Mucosa of descending colon (tissue), 3 donors: ENCODE data around the gene N4BP2L2. TPM values are rescaled to one million over a fixed set of nuclear protein-coding genes. Genes with fewer than 3 reads are reported as not detected.
"Not testable (repeated sequence)": the region's sequence is repeated elsewhere in the genome, so short reads cannot be mapped to it uniquely, and the experiment has no call there.

Source experiments
- ATAC-seq: fragments of 200-7000 bp; cut with Tn5 transposase; one replicate; pipeline ENCODE4 v1.9.1; 2020; ENCODE audit warnings: mild to moderate bottlenecking, moderate library complexity
- DNase-seq, 3 donors: peaks; one replicate each; pipeline ENCODE4 v3.0.0-alpha.2; 2020
- H3K36me3 ChIP-seq: fragments of 200-600 bp; one replicate; pipeline ENCODE4 v1.8.0; 2021; ENCODE audit warnings: low read depth, mild to moderate bottlenecking
- H3K4me1 ChIP-seq: fragments of 200-600 bp; one replicate; pipeline ENCODE4 v1.8.0; 2021; ENCODE audit warnings: low read depth, mild to moderate bottlenecking
- H3K4me3 ChIP-seq: fragments of 200-600 bp; one replicate; pipeline ENCODE4 v1.8.0; 2021; ENCODE audit warnings: mild to moderate bottlenecking
- H3K9me3 ChIP-seq: fragments of 200-600 bp; one replicate; pipeline ENCODE4 v1.8.0; 2021; ENCODE audit warnings: mild to moderate bottlenecking
- intact Hi-C, 2 donors: fragments of 100-400 bp; cut with DNase I in 1 of 2; cut with micrococcal nuclease in 1 of 2; formaldehyde crosslinking; loops; one replicate each; pipeline versions ENCODE4 v1.11.0 to v1.11.1; 2022; cut with DNase I, micrococcal nuclease
- total RNA-seq, 3 donors: library from RNA; stranded (reverse); fragmentation: NEBNext Ultra II Directional in 2 of 3; extraction: Animal tissue kit (Norgen Biotek cat#: 25700) in 2 of 3; gene quantifications; one replicate each; pipeline versions ENCODE4 v1.2.1 to v1.2.4, GENCODE V29; 2021 to 2023
- TF ChIP-seq, protein P1 (sequence below): fragments of 200-600 bp; IDR thresholded peaks from one replicate; pipeline ENCODE4 v1.8.0; 2022; ENCODE audit warnings: antibody characterized with exemption, mild to moderate bottlenecking
- donor health status: DM: no; HTN: no; CAD: no; lungs with moderate emphysema.
- donor health status: DM: no; HTN: no; CAD: no.
- donor health status: DM: no; HTN: yes; CAD: no.

The N4BP2L2 gene
- total RNA-seq, 3 donors from 2014 or later, result 89.1 to 160 (median 120) TPM

DNA sequence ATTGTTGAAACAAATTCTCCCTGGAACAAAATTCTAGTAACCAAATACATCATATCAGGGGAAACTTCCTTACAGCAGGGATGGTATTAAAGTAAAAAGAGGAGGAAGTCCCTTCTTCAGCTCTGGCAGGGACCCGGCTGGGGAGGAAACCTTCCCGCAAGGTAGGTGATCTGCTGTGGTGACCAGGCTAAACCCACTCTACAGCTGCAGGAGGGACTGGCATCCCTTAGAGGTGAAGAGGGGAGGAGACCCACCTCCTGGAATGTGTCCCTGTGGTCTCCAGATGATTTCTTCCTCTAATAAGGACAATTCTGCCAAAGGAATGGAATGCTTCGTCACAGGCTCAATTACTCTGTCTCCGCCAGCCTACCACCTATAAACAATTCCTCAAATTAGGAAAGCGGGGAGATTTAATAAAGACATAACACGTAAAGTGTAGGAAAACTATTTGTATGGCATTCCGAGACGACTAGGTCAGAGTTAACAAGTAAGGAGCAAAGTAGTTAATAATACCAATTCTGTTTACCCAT is 47.0 kb upstream of the N4BP2L2 start:
- intact Hi-C loops, result loop anchor here in 1 of 2 donors (5.0 kb wide), 1 partner anchor 52 kb away; no protein-coding TSS in a partner anchor
- peak overlapping the region; percentile 74 for H3K4me3 ChIP-seq
- ATAC-seq, result no peak
- TF ChIP-seq, protein P1, sequence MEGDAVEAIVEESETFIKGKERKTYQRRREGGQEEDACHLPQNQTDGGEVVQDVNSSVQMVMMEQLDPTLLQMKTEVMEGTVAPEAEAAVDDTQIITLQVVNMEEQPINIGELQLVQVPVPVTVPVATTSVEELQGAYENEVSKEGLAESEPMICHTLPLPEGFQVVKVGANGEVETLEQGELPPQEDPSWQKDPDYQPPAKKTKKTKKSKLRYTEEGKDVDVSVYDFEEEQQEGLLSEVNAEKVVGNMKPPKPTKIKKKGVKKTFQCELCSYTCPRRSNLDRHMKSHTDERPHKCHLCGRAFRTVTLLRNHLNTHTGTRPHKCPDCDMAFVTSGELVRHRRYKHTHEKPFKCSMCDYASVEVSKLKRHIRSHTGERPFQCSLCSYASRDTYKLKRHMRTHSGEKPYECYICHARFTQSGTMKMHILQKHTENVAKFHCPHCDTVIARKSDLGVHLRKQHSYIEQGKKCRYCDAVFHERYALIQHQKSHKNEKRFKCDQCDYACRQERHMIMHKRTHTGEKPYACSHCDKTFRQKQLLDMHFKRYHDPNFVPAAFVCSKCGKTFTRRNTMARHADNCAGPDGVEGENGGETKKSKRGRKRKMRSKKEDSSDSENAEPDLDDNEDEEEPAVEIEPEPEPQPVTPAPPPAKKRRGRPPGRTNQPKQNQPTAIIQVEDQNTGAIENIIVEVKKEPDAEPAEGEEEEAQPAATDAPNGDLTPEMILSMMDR, result no peak
- peaks cover 9% of the 10 kb centered on the region for H3K4me1 ChIP-seq
- H3K9me3 ChIP-seq, result no peaks in the 10 kb centered on the region
- no peaks in the 10 kb centered on the region for H3K36me3 ChIP-seq
- DNase-seq, result peak in 2 of 3 donors; percentile 14 to 32

DNA sequence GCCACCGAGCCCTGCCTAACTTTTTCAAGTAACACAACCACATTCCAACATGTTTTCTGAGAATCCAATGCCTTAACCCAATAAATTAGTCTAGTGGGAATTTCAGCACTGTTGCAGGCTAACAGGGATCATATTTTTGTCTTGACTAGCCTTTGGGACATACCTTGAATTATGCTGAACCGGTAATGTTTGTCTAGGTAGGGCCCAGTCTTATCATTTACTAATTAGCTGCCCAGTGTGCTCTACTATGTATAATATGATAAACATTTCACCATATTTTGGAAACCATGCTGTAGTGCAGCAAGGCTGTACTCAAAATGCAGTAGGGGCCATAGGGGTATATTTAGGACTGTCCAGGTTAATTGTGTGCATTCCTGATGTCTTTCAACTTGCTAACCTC is 44.4 kb upstream of the N4BP2L2 start:
- H3K4me3 ChIP-seq, result no peak overlapping the region
- H3K9me3 ChIP-seq, result peaks cover under 1% of the 10 kb centered on the region
- no peak for ATAC-seq
- intact Hi-C loops, result no loop called here
- TF ChIP-seq, protein P1, result no peak
- H3K4me1 ChIP-seq, result peaks cover 3% of the 10 kb centered on the region
- DNase-seq, result no peak
- H3K36me3 ChIP-seq, result no peaks in the 10 kb centered on the region

DNA sequence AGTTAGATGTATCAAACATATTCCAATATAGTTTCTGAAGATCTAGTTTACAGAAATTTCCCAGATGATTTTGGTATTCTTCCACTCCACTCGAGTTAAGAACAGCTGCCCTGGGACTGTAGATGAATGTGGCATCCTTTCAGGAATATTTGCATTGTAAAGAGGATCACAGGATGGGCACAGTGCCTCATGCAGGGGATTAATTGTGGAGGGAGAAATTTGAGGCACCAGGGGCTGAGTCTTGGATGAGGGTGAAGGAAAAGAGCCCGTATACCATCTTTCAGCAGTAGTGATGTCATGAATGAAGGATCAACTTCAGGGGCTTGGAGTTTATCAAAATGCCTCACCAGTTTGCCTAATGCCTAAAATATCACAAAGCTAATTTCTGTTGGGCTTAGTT is 43.7 kb upstream of the N4BP2L2 start:
- DNase-seq (no peak), ATAC-seq (no peak)
- peaks cover 7% of the 10 kb centered on the region for H3K9me3 ChIP-seq
- intact Hi-C loops, result no loop called here
- no peaks in the 10 kb centered on the region for H3K4me1 ChIP-seq
- no peaks in the 10 kb centered on the region for H3K36me3 ChIP-seq
- H3K4me3 ChIP-seq, result no peak overlapping the region
- TF ChIP-seq, protein P1, result no peak

DNA sequence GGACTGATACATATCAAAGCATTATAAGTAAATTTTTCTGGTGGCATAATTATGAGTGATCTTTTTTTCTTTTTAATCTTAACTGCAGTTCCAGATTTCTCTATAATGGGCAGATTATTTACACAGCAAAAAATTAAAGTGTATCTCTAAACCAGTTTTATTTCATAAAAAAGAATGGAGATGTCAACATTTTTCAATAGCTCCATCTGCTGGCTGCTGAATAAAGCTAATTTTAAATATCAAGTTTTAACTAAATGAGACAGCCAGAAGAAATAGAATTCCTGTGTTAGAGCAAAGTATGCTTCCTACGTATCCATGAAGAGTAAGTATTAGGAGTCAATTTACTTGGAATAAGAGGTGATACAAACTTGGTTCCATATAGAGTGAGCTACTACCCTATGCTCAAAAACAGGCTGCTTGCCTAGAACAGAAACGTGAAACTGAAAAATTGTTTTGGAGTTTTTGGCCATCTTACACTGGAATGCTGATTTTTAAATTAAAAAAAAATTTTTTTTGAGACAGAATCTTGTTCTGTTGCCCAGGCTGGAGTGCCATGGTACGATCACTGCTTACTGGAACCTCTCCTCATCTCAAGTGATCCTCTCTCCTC is 42.7 kb upstream of the N4BP2L2 start:
- ATAC-seq (no peak), DNase-seq (peak in 1 of 3 donors; percentile 9)
- Histone ChIP-seq H3K9me3 (peaks cover 8% of the 10 kb centered on the region), H3K4me1 (no peaks in the 10 kb centered on the region), H3K4me3 (no peak overlapping the region), H3K36me3 (no peaks in the 10 kb centered on the region)
- intact Hi-C loops, result no loop called here
- TF ChIP-seq, protein P1, result no peak

DNA sequence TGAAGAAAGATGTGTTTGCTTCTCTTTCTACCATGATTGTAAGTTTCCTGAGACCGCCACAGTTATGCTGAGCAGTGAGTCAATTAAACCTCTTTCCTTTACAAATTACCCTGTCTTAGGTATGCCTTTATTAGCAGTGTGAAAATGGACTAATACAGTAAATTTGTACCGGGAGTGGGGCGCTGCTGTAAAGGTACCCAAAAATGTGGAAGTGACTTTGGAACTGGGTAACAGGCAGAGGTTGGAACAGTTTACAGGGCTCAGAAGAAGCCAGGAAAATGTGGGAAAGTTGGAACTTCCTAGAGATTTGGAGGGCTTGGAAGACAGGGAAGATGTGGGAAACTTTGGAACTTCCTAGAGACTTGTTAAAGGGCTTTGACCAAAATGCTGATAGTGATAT is 38.4 kb upstream of the N4BP2L2 start:
- DNase-seq, result no peak
- no peak for ATAC-seq
- Histone ChIP-seq H3K4me1 (no peaks in the 10 kb centered on the region), H3K4me3 (no peak overlapping the region), H3K9me3 (peaks cover 8% of the 10 kb centered on the region), H3K36me3 (no peaks in the 10 kb centered on the region)
- TF ChIP-seq, protein P1, result no peak
- intact Hi-C loops, result no loop called here

DNA sequence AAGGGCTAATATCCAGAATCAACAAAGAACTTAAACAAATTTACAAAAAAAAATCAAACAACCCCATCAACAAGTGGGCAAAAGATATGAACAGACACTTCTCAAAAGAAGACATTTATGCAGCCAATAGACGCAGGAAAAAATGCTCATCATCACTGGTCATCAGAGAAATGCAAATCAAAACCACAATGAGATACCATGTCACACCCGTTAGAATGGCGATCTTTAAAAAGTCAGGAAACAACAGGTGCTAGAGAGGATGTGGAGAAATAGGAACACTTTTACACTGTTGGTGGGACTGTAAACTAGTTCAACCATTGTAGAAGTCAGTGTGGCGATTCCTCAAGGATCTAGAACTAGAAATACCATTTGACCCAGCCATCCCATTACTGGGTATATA is 37.1 kb upstream of the N4BP2L2 start:
- H3K36me3 ChIP-seq, H3K4me3 ChIP-seq, intact Hi-C loops, H3K9me3 ChIP-seq, H3K4me1 ChIP-seq, ATAC-seq, DNase-seq: not testable (repeated sequence)

DNA sequence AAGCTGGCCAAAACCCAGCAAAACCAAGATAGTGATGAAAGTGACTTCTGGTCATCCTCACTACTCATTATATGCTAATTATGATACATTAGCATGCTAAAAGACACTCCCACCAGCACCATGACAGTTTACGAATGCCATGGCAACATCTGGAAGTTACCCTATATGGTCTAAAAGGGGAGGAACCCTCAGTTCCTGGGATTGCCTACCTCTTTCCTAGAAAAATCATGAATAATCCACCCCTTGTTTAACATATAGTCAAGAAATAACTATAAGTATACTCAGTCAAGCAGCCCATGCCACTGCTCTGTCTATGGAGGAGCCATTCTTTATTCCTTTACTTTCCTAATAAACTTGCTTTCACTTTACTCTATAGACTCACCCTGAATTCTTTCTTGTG is 22.2 kb upstream of the N4BP2L2 start:
- ATAC-seq, result not testable (repeated sequence)

More for the DNA sequence above, 22.2 kb upstream of the N4BP2L2 start:
- H3K4me3 ChIP-seq, intact Hi-C loops, DNase-seq, H3K4me1 ChIP-seq, H3K36me3 ChIP-seq: not testable (repeated sequence)
- H3K9me3 ChIP-seq, result peaks cover 13% of the 10 kb centered on the region
